Activated CD8-positive, alpha-beta memory T cell treated with anti-CD3 and anti-CD28 coated beads, Interleukin-2, amount 10 ng/mL, durations not matched to agents 7 days and 5 days (primary cell): ENCODE data around the gene DAZ3. TPM values are rescaled to one million over a fixed set of nuclear protein-coding genes. Genes with fewer than 3 reads are reported as not detected.
"Not testable (repeated sequence)": the region's sequence is repeated elsewhere in the genome, so short reads cannot be mapped to it uniquely, and the experiment has no call there.

ENCODE experiments used
- ATAC-seq: fragments of 150-1000 bp; cut with Tn5 transposase; one replicate; pipeline ENCODE4 v1.10.0; 2021; ENCODE audit warnings: moderate library complexity
- CTCF ChIA-PET: fragments of 350-600 bp; sonication (Branson Sonifier 250); formaldehyde crosslinking; loops from one replicate; lab custom pipeline; 2021; ENCODE audit warnings: antibody characterized with exemption; lab: Charles Lee
- DNase-seq: peaks from one replicate; pipeline ENCODE4 v3.0.0-alpha.2; 2020
- H3K27ac Mint-ChIP-seq: one replicate; pipeline ENCODE4 v1.8.0; 2021; ENCODE audit warnings: mild to moderate bottlenecking, mixed read lengths
- H3K27me3 Mint-ChIP-seq: one replicate; pipeline ENCODE4 v1.8.0; 2021; ENCODE audit warnings: mixed read lengths
- H3K36me3 Mint-ChIP-seq: one replicate; pipeline ENCODE4 v1.8.0; 2021; ENCODE audit warnings: mild to moderate bottlenecking, mixed read lengths
- H3K4me1 Mint-ChIP-seq: one replicate; pipeline ENCODE4 v1.8.0; 2021; ENCODE audit warnings: mixed read lengths
- H3K4me3 Mint-ChIP-seq: one replicate; pipeline ENCODE4 v1.8.0; 2021; ENCODE audit warnings: mild to moderate bottlenecking, moderate library complexity, mixed read lengths
- H3K9me3 Mint-ChIP-seq: one replicate; pipeline ENCODE4 v1.8.0; 2022; ENCODE audit warnings: low read depth, mixed read lengths
- total RNA-seq, 2 experiments: library from RNA; stranded (reverse); gene quantifications; one replicate each; pipeline ENCODE4 v1.2.3, GENCODE V29; 2021

Gene DAZ3
- not detected for total RNA-seq

GRCh38 chrY:24813293-24813692 lies at the start of gene DAZ3:
Gene DAZ3, minus strand, starts transcription at chrY:24813393. Its CDS starts 208 bp downstream, at chrY:24813185.
- H3K9me3 Mint-ChIP-seq, H3K4me1 Mint-ChIP-seq, H3K36me3 Mint-ChIP-seq, DNase-seq, H3K4me3 Mint-ChIP-seq, ATAC-seq, H3K27ac Mint-ChIP-seq, H3K27me3 Mint-ChIP-seq, CTCF ChIA-PET: not testable (repeated sequence)

DNA sequence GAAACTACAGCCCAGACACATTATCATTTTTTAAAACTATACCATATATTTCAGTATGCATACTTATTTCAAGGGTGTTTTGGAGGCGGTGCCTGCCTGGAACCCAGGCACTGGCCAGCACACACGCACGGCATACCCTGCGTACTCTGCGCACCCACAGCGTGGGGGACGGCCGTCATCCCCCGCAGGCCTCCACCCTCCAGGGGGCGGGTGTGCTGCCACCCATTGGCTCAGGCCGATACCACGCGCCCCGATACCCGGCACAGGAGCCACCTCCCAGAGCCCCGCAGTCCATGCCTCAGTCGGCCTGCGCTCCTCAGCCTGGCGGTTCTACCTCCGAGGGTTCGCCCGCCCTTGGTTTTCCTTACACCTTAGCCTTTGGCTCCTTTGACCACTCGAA lies 20.4 kb upstream of the DAZ3 start, which contains the start of gene DAZ4:
Gene DAZ4 (plus strand): TSS at position 301 of the 400 bp plus-strand sequence. CDS start 208 bp downstream, outside the sequence.
- H3K27ac Mint-ChIP-seq, H3K4me3 Mint-ChIP-seq, ATAC-seq, DNase-seq, H3K27me3 Mint-ChIP-seq, H3K4me1 Mint-ChIP-seq, H3K36me3 Mint-ChIP-seq, CTCF ChIA-PET, H3K9me3 Mint-ChIP-seq: not testable (repeated sequence)

GRCh38 chrY:24825069-24825468 lies 11.9 kb upstream of the DAZ3 start:
- not testable (repeated sequence) for H3K27ac Mint-ChIP-seq, ATAC-seq

GRCh38 chrY:24824184-24824879 lies 11.1 kb upstream of the DAZ3 start:
- H3K9me3 Mint-ChIP-seq, H3K4me1 Mint-ChIP-seq, H3K27me3 Mint-ChIP-seq, H3K4me3 Mint-ChIP-seq, H3K27ac Mint-ChIP-seq, DNase-seq, ATAC-seq, H3K36me3 Mint-ChIP-seq, CTCF ChIA-PET: not testable (repeated sequence)

More at GRCh38 chrY:24825069-24825468, 11.9 kb upstream of the DAZ3 start:
- H3K9me3 Mint-ChIP-seq, H3K4me1 Mint-ChIP-seq, DNase-seq, H3K36me3 Mint-ChIP-seq, CTCF ChIA-PET, H3K27me3 Mint-ChIP-seq, H3K4me3 Mint-ChIP-seq: not testable (repeated sequence)

GRCh38 chrY:24821836-24822235 lies 8.6 kb upstream of the DAZ3 start:
- CTCF ChIA-PET, H3K27me3 Mint-ChIP-seq, H3K27ac Mint-ChIP-seq, H3K9me3 Mint-ChIP-seq, H3K4me1 Mint-ChIP-seq, ATAC-seq, H3K4me3 Mint-ChIP-seq, H3K36me3 Mint-ChIP-seq, DNase-seq: not testable (repeated sequence)

Other genes with a start within 250 kb of the DAZ3 start
- gene BPY2B, start 195.4 kb downstream of the DAZ3 start, total RNA-seq: not detected
- not detected for gene DAZ4, start 20.5 kb upstream of the DAZ3 start, total RNA-seq
- not detected for gene BPY2C, start 238.7 kb upstream of the DAZ3 start, total RNA-seq